ENCODE results near the gene IGSF3. TPM values are rescaled to one million over a fixed set of nuclear protein-coding genes. Genes with fewer than 3 reads are reported as not detected.

IGSF3 gene
- total RNA-seq (1 to 10 TPM; 3.9 to 7.2 (median 6.2) TPM), polyA plus RNA-seq (10 to 100 TPM in 1 of 3 donors, 1 to 10 TPM in 2; 1.8 to 10.2 (median 2.5) TPM)

DNA sequence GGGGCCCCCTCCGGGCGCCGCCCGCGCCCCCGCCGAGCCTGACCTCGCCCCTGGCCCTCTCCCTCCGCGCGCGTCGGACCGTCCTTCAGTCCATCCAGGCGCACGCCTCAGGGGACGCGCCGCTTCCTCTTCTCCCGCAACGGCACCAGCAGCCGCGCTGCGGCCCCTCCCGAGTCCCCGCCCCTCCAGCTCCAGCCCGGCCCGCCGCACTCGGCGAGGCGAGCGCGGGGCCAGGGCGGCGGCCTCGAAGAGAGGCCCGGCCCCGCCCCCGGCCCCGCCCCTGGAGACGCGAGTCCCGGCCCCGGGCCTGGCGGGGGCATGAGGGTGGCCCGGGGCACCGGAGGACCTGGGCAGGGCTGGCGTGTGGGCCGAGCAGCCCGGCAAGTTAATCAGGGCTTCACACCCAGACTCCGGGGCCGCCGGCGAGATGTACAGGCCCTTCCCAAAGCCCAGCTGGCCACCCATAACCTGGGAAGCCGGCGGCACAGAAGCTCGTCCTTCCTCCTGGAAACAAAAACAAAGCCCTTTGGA, at the start of gene IGSF3:
IGSF3 (minus strand) TSS at position 159 of the 531 bp plus-strand sequence. CDS start 1,407 bp downstream, outside the sequence.
- H3K27ac ChIP-seq = peak within 1 kb of the TSS in 3 of 4 donors; percentile 3 to 21 (median 8)
- DNase-seq = peak; percentile 80

DNA sequence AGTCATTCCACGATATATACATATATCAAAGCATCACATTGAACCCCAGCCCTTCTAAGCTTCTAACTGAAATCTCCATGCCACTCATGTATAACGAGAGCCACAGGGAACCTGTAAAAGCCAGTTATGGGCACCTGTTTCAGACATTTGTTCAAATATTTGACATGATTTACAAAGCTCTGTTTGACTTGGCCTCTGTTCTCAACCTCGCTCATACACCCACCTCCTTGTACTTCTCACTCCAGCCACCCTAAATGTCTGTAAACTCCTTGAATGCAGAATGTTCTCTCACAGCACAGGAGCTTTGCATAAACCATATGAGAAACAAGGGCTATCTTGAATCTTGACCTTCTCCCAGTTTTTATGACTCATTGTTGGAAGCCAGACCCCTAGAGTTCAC, 49.8 kb upstream of the IGSF3 start:
- Histone ChIP-seq H3K27me3 (no peaks in the 10 kb centered on the region), H3K9me3 (no peaks in the 10 kb centered on the region), H3K27ac (no peak overlapping the region), H3K4me3 (no peak overlapping the region), H3K36me3 (no peaks in the 10 kb centered on the region), H3K4me1 (no peaks in the 10 kb centered on the region)
- intact Hi-C loops (cut with DNase I) = no loop called here
- no peak for TF ChIP-seq CTCF (IDR thresholded peaks at IDR 0.05)
- TF ChIP-seq POLR2A (IDR thresholded peaks at IDR 0.05) = no peak
- TF ChIP-seq POLR2AphosphoS5 (IDR thresholded peaks at IDR 0.05) = no peak
- no peak for TF ChIP-seq EP300 (IDR thresholded peaks at IDR 0.05)
- WGBS, 2 donors = 44 to 74% methylated on average over 3 of the region's 3 CpGs
- DNase-seq = no peak

More for the DNA sequence above, at the start of gene IGSF3:
- H3K9me3 ChIP-seq = no peaks in the 10 kb centered on the region
- 1 to 2% methylated on average over 58 of the region's 58 CpGs for WGBS, 2 donors
- H3K36me3 ChIP-seq = no peaks in the 10 kb centered on the region
- peaks cover 0 to 20% (median 15%) of the 10 kb centered on the region in 4 donors for H3K4me1 ChIP-seq
- intact Hi-C loops (cut with DNase I) = loop anchor here (2.0 kb wide), 1 partner anchor 97 kb away; the partner anchor contains the start of gene CD58
- no peaks in the 10 kb centered on the region for H3K27me3 ChIP-seq
- TF ChIP-seq POLR2A (IDR thresholded peaks at IDR 0.05) (no peak), POLR2AphosphoS5 (IDR thresholded peaks at IDR 0.05) (peak in 1 of 4 donors; percentile 36), EP300 (IDR thresholded peaks at IDR 0.05) (no peak), CTCF (IDR thresholded peaks at IDR 0.05) (no peak)
- H3K4me3 ChIP-seq = peak within 1 kb of the TSS; percentile 46 to 66 (median 56)

DNA sequence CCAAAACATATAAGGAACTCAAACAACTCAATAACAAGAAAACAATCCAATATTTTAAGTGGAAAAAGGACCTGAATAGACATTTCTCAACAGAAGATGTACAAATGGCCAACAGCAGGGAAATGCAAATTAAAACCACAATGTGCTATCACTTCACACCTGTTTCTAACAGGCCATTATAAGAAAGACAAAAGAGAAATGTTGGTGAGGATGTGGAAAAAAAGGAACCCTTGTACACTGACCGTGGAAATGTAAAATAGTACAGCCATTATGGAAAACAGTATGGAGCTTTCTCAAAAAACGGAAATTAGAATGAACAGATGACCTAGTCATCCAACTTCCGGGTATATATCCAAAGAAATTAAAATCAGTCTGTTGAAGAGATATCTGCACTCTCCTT, 48.9 kb upstream of the IGSF3 start:
- no peak overlapping the region for H3K27ac ChIP-seq
- no peak for TF ChIP-seq CTCF (IDR thresholded peaks at IDR 0.05)
- TF ChIP-seq POLR2AphosphoS5 (IDR thresholded peaks at IDR 0.05) = no peak
- no peak for TF ChIP-seq POLR2A (IDR thresholded peaks at IDR 0.05)
- TF ChIP-seq EP300 (IDR thresholded peaks at IDR 0.05) = no peak
- WGBS, 2 donors = 87 to 89% methylated on average over 3 of the region's 3 CpGs
- H3K4me1 ChIP-seq = no peaks in the 10 kb centered on the region
- no peaks in the 10 kb centered on the region for H3K9me3 ChIP-seq
- H3K36me3 ChIP-seq = no peaks in the 10 kb centered on the region
- no peaks in the 10 kb centered on the region for H3K27me3 ChIP-seq
- intact Hi-C loops (cut with DNase I) = no loop called here
- no peak for DNase-seq
- H3K4me3 ChIP-seq = no peak overlapping the region

DNA sequence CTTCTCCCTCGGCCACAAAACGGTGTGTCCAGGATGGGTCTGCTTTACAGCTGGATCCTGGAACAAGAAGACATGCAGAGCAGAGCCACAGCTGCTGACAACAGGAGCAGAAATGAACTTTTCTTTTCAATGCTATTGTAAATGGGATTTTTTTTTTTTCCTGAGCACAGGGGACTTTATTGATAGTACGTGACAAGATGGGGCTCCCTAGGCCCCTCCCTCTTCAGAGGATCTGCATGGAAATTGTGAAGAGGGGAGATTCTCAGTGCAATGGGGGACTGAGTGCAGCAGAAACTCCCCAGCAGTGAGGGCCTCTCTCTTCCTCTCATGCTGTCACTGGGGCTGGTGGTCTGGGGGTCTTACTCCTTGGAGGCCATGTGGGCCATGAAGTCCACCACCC, 45.9 kb upstream of the IGSF3 start:
- Histone ChIP-seq H3K27me3 (no peaks in the 10 kb centered on the region), H3K4me3 (no peak overlapping the region), H3K4me1 (peaks cover 0 to 7% (median 0%) of the 10 kb centered on the region in 4 donors), H3K36me3 (no peaks in the 10 kb centered on the region), H3K27ac (no peak overlapping the region), H3K9me3 (no peaks in the 10 kb centered on the region)
- intact Hi-C loops (cut with DNase I) = no loop called here
- WGBS, 2 donors = 92 to 96% methylated on average over 3 of the region's 3 CpGs
- TF ChIP-seq POLR2A (IDR thresholded peaks at IDR 0.05) = no peak
- no peak for TF ChIP-seq EP300 (IDR thresholded peaks at IDR 0.05)
- no peak for TF ChIP-seq CTCF (IDR thresholded peaks at IDR 0.05)
- no peak for TF ChIP-seq POLR2AphosphoS5 (IDR thresholded peaks at IDR 0.05)
- no peak for DNase-seq

GRCh38 chr1:116712510-116712909, 45.0 kb upstream of the IGSF3 start:
- Histone ChIP-seq H3K36me3 (no peaks in the 10 kb centered on the region), H3K27me3 (no peaks in the 10 kb centered on the region), H3K4me1 (peaks cover 0 to 7% (median 0%) of the 10 kb centered on the region in 4 donors), H3K9me3 (no peaks in the 10 kb centered on the region), H3K4me3 (no peak overlapping the region), H3K27ac (no peak overlapping the region)
- TF ChIP-seq EP300 (IDR thresholded peaks at IDR 0.05) = no peak
- TF ChIP-seq POLR2AphosphoS5 (IDR thresholded peaks at IDR 0.05) = no peak
- DNase-seq = no peak
- WGBS, 2 donors = 73 to 77% methylated on average over 6 of the region's 6 CpGs
- intact Hi-C loops (cut with DNase I) = no loop called here

Data from sigmoid colon (tissue), 7 donors.